K562 (cell line): ENCODE data around the gene NPAS1. TPM values are rescaled to one million over a fixed set of nuclear protein-coding genes. Genes with fewer than 3 reads are reported as not detected.
A peak's percentile ranks its signal among the peaks of the same experiment; 100 is the strongest.

Source experiments
- ATAC-seq: fragments of 200-7000 bp; cut with Tn5 transposase; 3 replicates; pipeline ENCODE4 v1.9.1; 2020; ENCODE audit warnings: moderate library complexity
- BruUV-seq: library from RNA; stranded (reverse); fragments of 400-500 nt; replicated peaks from 2 replicates; lab custom pipeline; 2021; lab: Mats Ljungman, UMichigan
- CTCF ChIA-PET: fragments of 300-600 bp; formaldehyde crosslinking; extraction: SDS; loops from one replicate; lab custom pipeline; 2021; ENCODE audit warnings: low intra/inter-chr PET ratio; lab: Yijun Ruan, JAX
- POLR2A ChIA-PET: fragments of 300-600, 350-650 bp; sonication (Branson Sonifier 250); formaldehyde crosslinking; extraction: SDS; loops from one replicate; lab custom pipeline; 2021; ENCODE audit warnings: antibody characterized with exemption, inconsistent platforms; lab: Yijun Ruan, JAX
- DNase-seq, 4 experiments: peaks; one replicate each; pipeline versions ENCODE4 v3.0.0 to v3.0.0-alpha.2; 2011 to 2018; ENCODE audit warnings: low spot score in 3 of 4, mixed read lengths in 3 of 4; ENCODE audit errors: extremely low read depth in 1 of 4
- FAIRE-seq: peaks from 2 replicates; lab custom pipeline; 2011; peaks lifted over from hg19 to GRCh38; lab: Jason Lieb, UNC
- H2AFZ ChIP-seq: 2 replicates; pipeline ENCODE4 v1.6.0; 2011; ENCODE audit warnings: low read depth, low read length, control low read depth, inconsistent platforms
- H3K27ac ChIP-seq: fragments of 200-600 bp; 3 replicates; pipeline ENCODE4 v1.8.0; 2011; ENCODE audit warnings: low read depth, mild to moderate bottlenecking, control low read depth, inconsistent platforms, low read length, moderate library complexity, mixed read lengths; ENCODE audit errors: extremely low read depth
- H3K27me3 ChIP-seq, 2 experiments: fragments of 300-600 bp in 1 of 2; 2 replicates in 1 of 2; 3 replicates in 1 of 2; pipeline versions ENCODE4 v1.6.0 to v1.8.0; 2011; ENCODE audit warnings: inconsistent platforms in 2 of 2, low read length in 2 of 2, mild to moderate bottlenecking in 1 of 2, mixed read lengths in 1 of 2, moderate library complexity in 1 of 2; ENCODE audit not compliant: control insufficient read depth in 2 of 2, insufficient read depth in 2 of 2
- H3K36me3 ChIP-seq: fragments of 300-600 bp; 3 replicates; pipeline ENCODE4 v1.8.0; 2011; ENCODE audit warnings: mild to moderate bottlenecking, low read length, inconsistent platforms; ENCODE audit not compliant: control insufficient read depth, insufficient read depth
- H3K4me1 ChIP-seq, 2 experiments: fragments of 200-600 bp in 1 of 2; replicated peaks in 1 of 2; 2 replicates in 1 of 2; 3 replicates in 1 of 2; pipeline versions ENCODE4 v1.5.1 to v1.8.0; 2011; ENCODE audit warnings: inconsistent platforms in 2 of 2, low read length in 2 of 2, mild to moderate bottlenecking in 1 of 2, mixed read lengths in 1 of 2, moderate library complexity in 1 of 2; ENCODE audit not compliant: control insufficient read depth in 2 of 2, insufficient read depth in 2 of 2
- H3K4me2 ChIP-seq: 2 replicates; pipeline ENCODE4 v1.6.1; 2011; ENCODE audit warnings: low read length, control low read depth, inconsistent platforms, mixed read lengths; ENCODE audit not compliant: insufficient read depth
- H3K4me3 ChIP-seq: fragments of 200-600 bp; sonication (generic), shearing (Covaris generic); 2 replicates; pipeline ENCODE4 v1.5.1; 2016; ENCODE audit warnings: control low read depth, inconsistent platforms
- H3K79me2 ChIP-seq: fragments of 200-600 bp; 3 replicates; pipeline ENCODE4 v1.8.0; 2011; ENCODE audit warnings: low read length, inconsistent platforms; ENCODE audit not compliant: control insufficient read depth, insufficient read depth
- H3K9ac ChIP-seq, 2 experiments: 2 replicates each; pipeline versions ENCODE4 v1.6.0 to v1.6.1; 2011; ENCODE audit warnings: low read depth in 2 of 2, low read length in 2 of 2, control low read depth in 1 of 2, inconsistent platforms in 1 of 2, mild to moderate bottlenecking in 1 of 2, mixed read lengths in 1 of 2; ENCODE audit not compliant: insufficient read depth in 1 of 2
- H3K9me1 ChIP-seq: one replicate; pipeline ENCODE4 v1.6.0; 2011; ENCODE audit warnings: inconsistent platforms, mild to moderate bottlenecking, low read length, moderate library complexity; ENCODE audit not compliant: control insufficient read depth, insufficient read depth
- H3K9me3 ChIP-seq: replicated peaks from 2 replicates; pipeline ENCODE4 v1.5.1; 2011; ENCODE audit warnings: low read depth, low read length, inconsistent platforms; ENCODE audit not compliant: control insufficient read depth, insufficient read depth
- H4K20me1 ChIP-seq: replicated peaks from 2 replicates; pipeline ENCODE4 v1.6.1; 2011; ENCODE audit warnings: low read length, inconsistent platforms, mixed read lengths; ENCODE audit not compliant: control insufficient read depth, insufficient read depth
- CBX1 ChIP-seq: sonication (generic); IDR thresholded peaks from 2 replicates; pipeline ENCODE4 v1.6.1; 2016; ENCODE audit warnings: antibody characterized with exemption, low read depth, mild to moderate bottlenecking
- GTF2F1 ChIP-seq: IDR thresholded peaks from 2 replicates; pipeline ENCODE4 v1.6.1; 2011; ENCODE audit warnings: low read depth, low read length, improper control_type of control experiment
- HMGN3 ChIP-seq: IDR thresholded peaks from 2 replicates; pipeline ENCODE4 v1.6.1; 2011; ENCODE audit warnings: borderline replicate concordance, low read depth, mild to moderate bottlenecking, mixed read lengths, low read length; ENCODE audit not compliant: insufficient read length; ENCODE audit errors: extremely low read depth
- HNRNPLL ChIP-seq: fragments of 200-400 bp; formaldehyde crosslinking; IDR thresholded peaks from 2 replicates; pipeline ENCODE4 v1.6.1; 2017; ENCODE audit warnings: low read length, low read depth, mild to moderate bottlenecking; ENCODE audit not compliant: poor library complexity, severe bottlenecking
- KLF10 ChIP-seq: fragments of 250-450 bp; sonication (Bioruptor Pico); IDR thresholded peaks from 2 replicates; pipeline ENCODE4 v1.6.1; 2021; ENCODE audit warnings: matching md5 sums
- MYNN ChIP-seq, 2 experiments: sonication (generic); formaldehyde crosslinking in 1 of 2; IDR thresholded peaks; 2 replicates each; pipeline versions ENCODE4 v1.5.0 to v1.6.1; 2016 to 2020; ENCODE audit warnings: antibody characterized with exemption in 1 of 2, missing genetic modification reagents in 1 of 2
- PTTG1 ChIP-seq: fragments of 450-650 bp; IDR thresholded peaks from 2 replicates; pipeline ENCODE4 v1.6.1; 2016; ENCODE audit warnings: low read depth, mild to moderate bottlenecking, missing genetic modification characterization, missing compliant biosample characterization
- SMAD1 ChIP-seq: fragments of 150-350 bp; IDR thresholded peaks from 2 replicates; pipeline ENCODE4 v1.6.1; 2014; ENCODE audit warnings: low read length, low read depth; ENCODE audit not compliant: partially characterized antibody
- WHSC1 ChIP-seq: IDR thresholded peaks from one replicate; pipeline ENCODE4 v1.6.1; 2012; ENCODE audit warnings: low read length, control low read depth, inconsistent platforms
- ZNF140 ChIP-seq: fragments of 250-450 bp; sonication (Bioruptor Pico); IDR thresholded peaks from 2 replicates; pipeline ENCODE4 v1.8.0; 2021; ENCODE audit warnings: moderate library complexity, mild to moderate bottlenecking, inconsistent platforms
- ZNF143 ChIP-seq: sonication (generic); formaldehyde crosslinking; IDR thresholded peaks from 2 replicates; pipeline ENCODE4 v1.9.0; 2022; ENCODE audit warnings: mild to moderate bottlenecking, missing genetic modification reagents
- ZNF24 ChIP-seq: fragments of 450-650 bp; IDR thresholded peaks from 2 replicates; pipeline ENCODE4 v1.6.1; 2016
- ZNF830 ChIP-seq: fragments of 250-450 bp; sonication (Bioruptor Pico); IDR thresholded peaks from 2 replicates; pipeline ENCODE4 v1.5.0; 2021; ENCODE audit warnings: mild to moderate bottlenecking
- ZSCAN32 ChIP-seq: fragments of 450-650 bp; formaldehyde crosslinking; IDR thresholded peaks from 2 replicates; pipeline ENCODE4 v1.4.0; 2020; ENCODE audit warnings: mild to moderate bottlenecking, moderate library complexity
- WGBS: fragments of 100-300 bp; shearing (Covaris generic); methylation state at CpG from one replicate; pipeline ENCODE4 v1.1.6; 2016; ENCODE audit warnings: low coverage, mixed read lengths; ENCODE audit not compliant: insufficient coverage; ENCODE audit errors: missing lambda C conversion rate; 5-methylcytosine and 5-hydroxymethylcytosine counted together
- in situ Hi-C: fragments of 300-500 bp; cut with MboI; formaldehyde crosslinking; loops from 4 replicates; pipeline ENCODE4 v1.15.0; 2018; ENCODE audit warnings: inconsistent platforms, mixed read lengths
- intact Hi-C: fragments of 100-400 bp; cut with micrococcal nuclease; formaldehyde crosslinking; loops from 2 replicates; pipeline ENCODE4 v1.14.2; 2022
- polyA plus RNA-seq, 8 experiments: library from polyadenylated mRNA; depleted of rRNA in 4 of 8; stranded (reverse) in 5 of 8; unstranded in 3 of 8; fragments of >200 nt; fragmentation: Nextera tagmentation in 2 of 8; fragmentation: Illumina TruSeq in 1 of 8; extraction: Ambion mirVana in 2 of 8; extraction: Trizol in 1 of 8; gene quantifications; 2 replicates each; pipeline versions ENCODE4 v1.2.1 to v1.2.3, GENCODE V29; 2011 to 2014; ENCODE audit warnings: inconsistent platforms in 1 of 8, missing spikeins in 1 of 8
- total RNA-seq, 7 experiments: library from RNA; depleted of rRNA in 6 of 7; stranded (reverse); fragments of >200 nt in 6 of 7; fragmentation: Illumina TruSeq in 2 of 7; extraction: Trizol in 2 of 7; gene quantifications; 2 replicates each; pipeline versions ENCODE4 v1.2.1 to v1.2.3, GENCODE V29; 2011 to 2021; ENCODE audit warnings: low replicate concordance in 1 of 7
- TF ChIP-seq, protein P1 (sequence below): sonication (generic); formaldehyde crosslinking; IDR thresholded peaks from 2 replicates; pipeline ENCODE4 v1.4.0; 2020; ENCODE audit warnings: mild to moderate bottlenecking, missing genetic modification reagents
- TF ChIP-seq, protein P2 (sequence below): sonication (generic); formaldehyde crosslinking; IDR thresholded peaks from 2 replicates; pipeline ENCODE4 v1.8.0; 2023; ENCODE audit warnings: mild to moderate bottlenecking, missing genetic modification reagents
- TF ChIP-seq, protein P3 (sequence below): fragments of 450-650 bp; IDR thresholded peaks from 2 replicates; pipeline ENCODE4 v1.6.1; 2018; ENCODE audit warnings: mild to moderate bottlenecking, low read depth; ENCODE audit not compliant: partially characterized antibody

NPAS1 gene
- total and polyA plus RNA-seq, 9 of the 15 experiments (the other 6 are each of a cell fraction or from before 2014, with no cell fraction given) = 0.58 to 5.3 (median 2.0) TPM; not detected in 2

DNA sequence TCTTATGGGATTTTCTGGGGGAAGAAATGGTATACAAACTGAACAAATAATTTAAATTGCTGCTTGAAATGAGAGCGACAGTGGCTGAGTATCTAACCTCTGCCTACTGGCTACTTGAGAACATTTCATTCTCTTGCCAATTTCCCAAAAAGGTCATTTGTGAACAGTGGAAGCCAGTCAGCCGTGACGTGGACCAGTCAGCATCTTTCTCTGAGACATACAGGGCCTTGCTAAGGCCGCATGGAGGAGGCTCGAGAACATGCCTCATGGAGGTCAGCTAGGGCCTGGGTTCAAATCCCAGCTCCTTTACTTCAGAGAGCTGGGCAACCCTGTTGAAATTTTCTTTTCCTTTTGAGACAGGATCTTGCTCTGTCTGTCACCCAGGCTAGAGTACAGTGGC, 73.6 kb downstream of the NPAS1 start:
- no peak overlapping the region; a peak in 1 of 4 replicates for H3K9ac ChIP-seq
- POLR2A ChIA-PET = interaction anchor here (1.4 to 1.5 kb wide), 2 partner anchors 13 to 20 kb away, joined by 6 to 7 read pairs; partner anchors contain the start of gene ZC3H4
- peaks cover 0 to 20% of the 10 kb centered on the region in 2 experiments; a peak in 3 of 5 replicates for H3K4me1 ChIP-seq
- H3K27me3 ChIP-seq = no peaks in the 10 kb centered on the region
- no peak overlapping the region for H3K4me2 ChIP-seq
- DNase-seq (no peak), ATAC-seq (no peak), FAIRE-seq (peak; percentile 48)
- no peaks in the 10 kb centered on the region for H4K20me1 ChIP-seq
- no peak overlapping the region for H3K4me3 ChIP-seq
- H3K9me3 ChIP-seq = no peaks in the 10 kb centered on the region
- H3K9me1 ChIP-seq = no peaks in the 10 kb centered on the region
- intact Hi-C loops (no loop called here), in situ Hi-C loops (no loop called here)
- H3K36me3 ChIP-seq = peaks cover 92% of the 10 kb centered on the region; the same call in 2 of the 3 replicates
- no TSS peak for BruUV-seq
- WGBS = 95% methylated on average over 5 of the region's 5 CpGs
- H3K79me2 ChIP-seq = peaks cover 45% of the 10 kb centered on the region
- H3K27ac ChIP-seq = no peak overlapping the region
- CTCF ChIA-PET = no interaction called here
- H2AFZ ChIP-seq = no peak overlapping the region
- TF ChIP-seq, protein P1, sequence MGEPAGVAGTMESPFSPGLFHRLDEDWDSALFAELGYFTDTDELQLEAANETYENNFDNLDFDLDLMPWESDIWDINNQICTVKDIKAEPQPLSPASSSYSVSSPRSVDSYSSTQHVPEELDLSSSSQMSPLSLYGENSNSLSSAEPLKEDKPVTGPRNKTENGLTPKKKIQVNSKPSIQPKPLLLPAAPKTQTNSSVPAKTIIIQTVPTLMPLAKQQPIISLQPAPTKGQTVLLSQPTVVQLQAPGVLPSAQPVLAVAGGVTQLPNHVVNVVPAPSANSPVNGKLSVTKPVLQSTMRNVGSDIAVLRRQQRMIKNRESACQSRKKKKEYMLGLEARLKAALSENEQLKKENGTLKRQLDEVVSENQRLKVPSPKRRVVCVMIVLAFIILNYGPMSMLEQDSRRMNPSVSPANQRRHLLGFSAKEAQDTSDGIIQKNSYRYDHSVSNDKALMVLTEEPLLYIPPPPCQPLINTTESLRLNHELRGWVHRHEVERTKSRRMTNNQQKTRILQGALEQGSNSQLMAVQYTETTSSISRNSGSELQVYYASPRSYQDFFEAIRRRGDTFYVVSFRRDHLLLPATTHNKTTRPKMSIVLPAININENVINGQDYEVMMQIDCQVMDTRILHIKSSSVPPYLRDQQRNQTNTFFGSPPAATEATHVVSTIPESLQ (CRISPR knock-in tag) = no peak
- TF ChIP-seq, protein P2, sequence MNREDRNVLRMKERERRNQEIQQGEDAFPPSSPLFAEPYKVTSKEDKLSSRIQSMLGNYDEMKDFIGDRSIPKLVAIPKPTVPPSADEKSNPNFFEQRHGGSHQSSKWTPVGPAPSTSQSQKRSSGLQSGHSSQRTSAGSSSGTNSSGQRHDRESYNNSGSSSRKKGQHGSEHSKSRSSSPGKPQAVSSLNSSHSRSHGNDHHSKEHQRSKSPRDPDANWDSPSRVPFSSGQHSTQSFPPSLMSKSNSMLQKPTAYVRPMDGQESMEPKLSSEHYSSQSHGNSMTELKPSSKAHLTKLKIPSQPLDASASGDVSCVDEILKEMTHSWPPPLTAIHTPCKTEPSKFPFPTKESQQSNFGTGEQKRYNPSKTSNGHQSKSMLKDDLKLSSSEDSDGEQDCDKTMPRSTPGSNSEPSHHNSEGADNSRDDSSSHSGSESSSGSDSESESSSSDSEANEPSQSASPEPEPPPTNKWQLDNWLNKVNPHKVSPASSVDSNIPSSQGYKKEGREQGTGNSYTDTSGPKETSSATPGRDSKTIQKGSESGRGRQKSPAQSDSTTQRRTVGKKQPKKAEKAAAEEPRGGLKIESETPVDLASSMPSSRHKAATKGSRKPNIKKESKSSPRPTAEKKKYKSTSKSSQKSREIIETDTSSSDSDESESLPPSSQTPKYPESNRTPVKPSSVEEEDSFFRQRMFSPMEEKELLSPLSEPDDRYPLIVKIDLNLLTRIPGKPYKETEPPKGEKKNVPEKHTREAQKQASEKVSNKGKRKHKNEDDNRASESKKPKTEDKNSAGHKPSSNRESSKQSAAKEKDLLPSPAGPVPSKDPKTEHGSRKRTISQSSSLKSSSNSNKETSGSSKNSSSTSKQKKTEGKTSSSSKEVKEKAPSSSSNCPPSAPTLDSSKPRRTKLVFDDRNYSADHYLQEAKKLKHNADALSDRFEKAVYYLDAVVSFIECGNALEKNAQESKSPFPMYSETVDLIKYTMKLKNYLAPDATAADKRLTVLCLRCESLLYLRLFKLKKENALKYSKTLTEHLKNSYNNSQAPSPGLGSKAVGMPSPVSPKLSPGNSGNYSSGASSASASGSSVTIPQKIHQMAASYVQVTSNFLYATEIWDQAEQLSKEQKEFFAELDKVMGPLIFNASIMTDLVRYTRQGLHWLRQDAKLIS = no peak
- no peak for TF ChIP-seq ZSCAN32 (CRISPR knock-in tag)
- TF ChIP-seq ZNF140 = no peak
- no peak for TF ChIP-seq SMAD1
- TF ChIP-seq ZNF143 (CRISPR knock-in tag) = no peak
- TF ChIP-seq, protein P3, sequence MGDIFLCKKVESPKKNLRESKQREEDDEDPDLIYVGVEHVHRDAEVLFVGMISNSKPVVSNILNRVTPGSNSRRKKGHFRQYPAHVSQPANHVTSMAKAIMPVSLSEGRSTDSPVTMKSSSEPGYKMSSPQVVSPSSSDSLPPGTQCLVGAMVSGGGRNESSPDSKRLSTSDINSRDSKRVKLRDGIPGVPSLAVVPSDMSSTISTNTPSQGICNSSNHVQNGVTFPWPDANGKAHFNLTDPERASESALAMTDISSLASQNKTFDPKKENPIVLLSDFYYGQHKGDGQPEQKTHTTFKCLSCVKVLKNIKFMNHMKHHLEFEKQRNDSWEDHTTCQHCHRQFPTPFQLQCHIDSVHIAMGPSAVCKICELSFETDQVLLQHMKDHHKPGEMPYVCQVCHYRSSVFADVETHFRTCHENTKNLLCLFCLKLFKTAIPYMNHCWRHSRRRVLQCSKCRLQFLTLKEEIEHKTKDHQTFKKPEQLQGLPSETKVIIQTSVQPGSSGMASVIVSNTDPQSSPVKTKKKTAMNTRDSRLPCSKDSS = no peak
- TF ChIP-seq WHSC1 = no peak
- TF ChIP-seq CBX1 = no peak
- no peak for TF ChIP-seq HMGN3
- TF ChIP-seq GTF2F1 = no peak
- no peak for TF ChIP-seq ZNF830 (CRISPR knock-in tag)
- no peak for TF ChIP-seq KLF10 (CRISPR knock-in tag)
- no peak for TF ChIP-seq ZNF24
- TF ChIP-seq PTTG1 (tag) = no peak
- TF ChIP-seq HNRNPLL = no peak
- TF ChIP-seq MYNN (IDR thresholded peaks at IDR 0.05) = no peak
- no peak for TF ChIP-seq MYNN (CRISPR knock-in tag; IDR thresholded peaks at IDR 0.05)
